MM.1S (cell line): ENCODE data around the gene ZFHX3.

Experiments used
- EZH2 ChIP-seq: fragments of 300-600 bp; sonication (generic); optimal IDR thresholded peaks from 2 replicates; pipeline ENCODE3; 2017; ENCODE audit warnings: low read depth, mild to moderate bottlenecking, antibody characterized with exemption, low read length, mixed read lengths
- EZH2phosphoT487 ChIP-seq: fragments of 300-600 bp; sonication (generic); IDR thresholded peaks from 2 replicates; pipeline ENCODE4 v1.6.1; 2018; ENCODE audit warnings: antibody characterized with exemption, low read length
- TF ChIP-seq, protein P1 (sequence below): fragments of 300-600 bp; sonication (generic); IDR thresholded peaks from 2 replicates; pipeline ENCODE4 v1.5.1; 2016; ENCODE audit warnings: antibody characterized with exemption, low read length, mixed read lengths

DNA sequence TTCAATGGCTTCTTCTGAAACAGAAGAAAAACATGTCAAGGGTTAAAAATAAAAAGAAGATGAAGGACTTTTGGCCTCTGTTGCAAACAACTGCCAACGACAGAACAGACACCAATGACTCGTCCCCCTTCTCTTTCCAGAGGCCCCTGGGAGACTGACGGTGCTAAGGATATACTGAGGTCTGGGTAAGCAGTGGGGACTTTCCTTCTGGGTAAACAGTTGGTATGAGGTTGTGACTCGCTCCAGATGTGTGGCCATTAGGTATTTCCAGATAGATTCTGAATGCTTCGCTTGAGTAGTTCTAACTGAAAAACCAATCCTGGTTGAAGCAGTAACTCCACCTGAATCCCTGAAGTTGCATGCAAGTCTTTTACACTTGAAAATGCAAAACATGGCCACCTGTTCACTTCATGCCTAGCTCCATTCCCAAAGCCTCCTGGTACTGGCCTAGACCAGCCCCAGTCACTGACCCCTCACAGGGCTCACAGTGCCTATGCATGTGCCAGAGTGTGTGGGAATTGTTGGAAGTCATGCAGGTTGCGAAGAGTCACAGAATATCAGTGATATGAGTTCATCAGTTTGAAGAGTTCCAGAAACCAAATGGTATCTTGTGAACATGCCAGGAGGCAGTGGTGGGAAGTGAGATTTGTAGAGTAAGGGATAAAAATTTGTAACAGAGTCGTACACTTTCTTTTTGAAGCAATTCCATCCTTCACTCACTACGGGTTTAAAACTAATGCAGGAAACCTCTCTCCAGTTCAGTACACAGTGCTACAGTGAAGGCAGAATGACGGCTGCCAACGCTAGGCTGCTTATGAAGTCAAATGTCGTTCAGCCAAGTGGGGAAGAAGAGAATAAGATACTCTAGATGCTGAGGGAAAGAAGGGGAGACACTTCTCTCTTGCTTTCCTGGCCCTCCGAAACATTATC lies 217.8 kb downstream of the ZFHX3 start:
- TF ChIP-seq, protein P1, sequence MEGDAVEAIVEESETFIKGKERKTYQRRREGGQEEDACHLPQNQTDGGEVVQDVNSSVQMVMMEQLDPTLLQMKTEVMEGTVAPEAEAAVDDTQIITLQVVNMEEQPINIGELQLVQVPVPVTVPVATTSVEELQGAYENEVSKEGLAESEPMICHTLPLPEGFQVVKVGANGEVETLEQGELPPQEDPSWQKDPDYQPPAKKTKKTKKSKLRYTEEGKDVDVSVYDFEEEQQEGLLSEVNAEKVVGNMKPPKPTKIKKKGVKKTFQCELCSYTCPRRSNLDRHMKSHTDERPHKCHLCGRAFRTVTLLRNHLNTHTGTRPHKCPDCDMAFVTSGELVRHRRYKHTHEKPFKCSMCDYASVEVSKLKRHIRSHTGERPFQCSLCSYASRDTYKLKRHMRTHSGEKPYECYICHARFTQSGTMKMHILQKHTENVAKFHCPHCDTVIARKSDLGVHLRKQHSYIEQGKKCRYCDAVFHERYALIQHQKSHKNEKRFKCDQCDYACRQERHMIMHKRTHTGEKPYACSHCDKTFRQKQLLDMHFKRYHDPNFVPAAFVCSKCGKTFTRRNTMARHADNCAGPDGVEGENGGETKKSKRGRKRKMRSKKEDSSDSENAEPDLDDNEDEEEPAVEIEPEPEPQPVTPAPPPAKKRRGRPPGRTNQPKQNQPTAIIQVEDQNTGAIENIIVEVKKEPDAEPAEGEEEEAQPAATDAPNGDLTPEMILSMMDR: no peak
- no peak for TF ChIP-seq EZH2phosphoT487
- TF ChIP-seq EZH2: no peak
